Choroid plexus epithelial cell (primary cell): ENCODE results near the gene RPE.
A peak's percentile ranks its signal among the peaks of the same experiment; 100 is the strongest.

ENCODE experiments used
- DNase-seq: peaks from one replicate; pipeline ENCODE4 v3.0.0-alpha.2; 2010; ENCODE audit warnings: low read depth
- H3K4me3 ChIP-seq: 2 replicates; pipeline ENCODE4 v1.5.1; 2011; ENCODE audit warnings: low read depth, mild to moderate bottlenecking, control low read depth, low read length, moderate library complexity
- TF ChIP-seq, protein P1 (sequence below): conservative IDR thresholded peaks from 2 replicates; pipeline ENCODE4 v1.5.1; 2011; ENCODE audit warnings: low read depth, mild to moderate bottlenecking, control low read depth, inconsistent platforms, low read length, moderate library complexity

RPE gene

GRCh38 chr2:210002158-210003157 is at the start of gene RPE:
RPE (plus strand) TSS chr2:210002638; CDS start chr2:210002662, 24 bp downstream.
- DNase-seq, result peak; percentile 95

GRCh38 chr2:209956271-209956670 is 46.2 kb upstream of the RPE start:
- DNase-seq, result no peak
- TF ChIP-seq, protein P1, sequence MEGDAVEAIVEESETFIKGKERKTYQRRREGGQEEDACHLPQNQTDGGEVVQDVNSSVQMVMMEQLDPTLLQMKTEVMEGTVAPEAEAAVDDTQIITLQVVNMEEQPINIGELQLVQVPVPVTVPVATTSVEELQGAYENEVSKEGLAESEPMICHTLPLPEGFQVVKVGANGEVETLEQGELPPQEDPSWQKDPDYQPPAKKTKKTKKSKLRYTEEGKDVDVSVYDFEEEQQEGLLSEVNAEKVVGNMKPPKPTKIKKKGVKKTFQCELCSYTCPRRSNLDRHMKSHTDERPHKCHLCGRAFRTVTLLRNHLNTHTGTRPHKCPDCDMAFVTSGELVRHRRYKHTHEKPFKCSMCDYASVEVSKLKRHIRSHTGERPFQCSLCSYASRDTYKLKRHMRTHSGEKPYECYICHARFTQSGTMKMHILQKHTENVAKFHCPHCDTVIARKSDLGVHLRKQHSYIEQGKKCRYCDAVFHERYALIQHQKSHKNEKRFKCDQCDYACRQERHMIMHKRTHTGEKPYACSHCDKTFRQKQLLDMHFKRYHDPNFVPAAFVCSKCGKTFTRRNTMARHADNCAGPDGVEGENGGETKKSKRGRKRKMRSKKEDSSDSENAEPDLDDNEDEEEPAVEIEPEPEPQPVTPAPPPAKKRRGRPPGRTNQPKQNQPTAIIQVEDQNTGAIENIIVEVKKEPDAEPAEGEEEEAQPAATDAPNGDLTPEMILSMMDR, result no peak
- no peak overlapping the region for H3K4me3 ChIP-seq

More at GRCh38 chr2:210002158-210003157, at the start of gene RPE:
- peak within 1 kb of the TSS; percentile 93 for H3K4me3 ChIP-seq
- TF ChIP-seq, protein P1, result no peak

GRCh38 chr2:209958016-209958415 is 44.4 kb upstream of the RPE start:
- no peak overlapping the region for H3K4me3 ChIP-seq
- TF ChIP-seq, protein P1, result no peak
- no peak for DNase-seq

- H3K4me3 ChIP-seq, result no peak overlapping the region
- TF ChIP-seq, protein P1, result no peak
- DNase-seq, result no peak
Observed at GRCh38 chr2:209960045-209960444, 42.4 kb upstream of the RPE start.

GRCh38 chr2:209960676-209961630 is 41.5 kb upstream of the RPE start:
- TF ChIP-seq, protein P1, result peak; percentile 80
- peak; percentile 96 for DNase-seq
- no peak overlapping the region for H3K4me3 ChIP-seq

- TF ChIP-seq, protein P1, result no peak
- no peak for DNase-seq
- no peak overlapping the region for H3K4me3 ChIP-seq
Observed at GRCh38 chr2:209965723-209966122, 36.7 kb upstream of the RPE start.
